H1 (cell line): ENCODE data around the gene EDN1. TPM values are rescaled to one million over a fixed set of nuclear protein-coding genes. Genes with fewer than 3 reads are reported as not detected.

Source experiments
- EP300 ChIP-seq, 2 experiments: IDR thresholded peaks; 1 replicate in 1 of 2; 2 replicates in 1 of 2; pipeline ENCODE4 v1.6.1; 2011 to 2012; ENCODE audit warnings: low read depth in 2 of 2, low read length in 2 of 2, mild to moderate bottlenecking in 2 of 2, borderline replicate concordance in 1 of 2, inconsistent platforms in 1 of 2, moderate library complexity in 1 of 2
- KDM1A ChIP-seq: fragments of 200-600, 300-600 bp; sonication (generic); IDR thresholded peaks from 2 replicates; pipeline ENCODE4 v1.7.1; 2016; ENCODE audit warnings: mild to moderate bottlenecking, low read length, borderline replicate concordance
- SRF ChIP-seq: IDR thresholded peaks from 2 replicates; pipeline ENCODE4 v1.6.1; 2011; ENCODE audit warnings: mild to moderate bottlenecking, low read depth, low read length, moderate library complexity
- YY1 ChIP-seq: IDR thresholded peaks from 2 replicates; pipeline ENCODE4 v1.6.1; 2011; ENCODE audit warnings: low read depth, mild to moderate bottlenecking, low read length
- polyA plus RNA-seq, 7 experiments: library from polyadenylated mRNA; depleted of rRNA in 3 of 7; stranded (reverse) in 5 of 7; unstranded in 2 of 7; fragments of >200 nt in 5 of 7; fragments of 200-250 nt in 2 of 7; gene quantifications; 1 replicate in 5 of 7; 2 replicates in 1 of 7; 4 replicates in 1 of 7; pipeline versions ENCODE4 v1.2.1 to v1.2.3, GENCODE V29; 2011 to 2013; ENCODE audit warnings: missing spikeins in 2 of 7, mixed read lengths in 2 of 7
- total RNA-seq: library from RNA; stranded (reverse); fragmentation: NEBNext Ultra II Directional; extraction: Animal tissue kit (Norgen Biotek cat#: 25700); gene quantifications from 2 replicates; pipeline ENCODE4 v1.2.1, GENCODE V29; 2021
- TF ChIP-seq, protein P1 (sequence below): IDR thresholded peaks from 2 replicates; pipeline ENCODE4 v1.6.1; 2012; ENCODE audit warnings: low read length, inconsistent platforms

The EDN1 gene
- total and polyA plus RNA-seq, 2 of the 8 experiments (the other 6 are each of a cell fraction or from before 2014, with no cell fraction given): 0.23 to 1.1 TPM

DNA sequence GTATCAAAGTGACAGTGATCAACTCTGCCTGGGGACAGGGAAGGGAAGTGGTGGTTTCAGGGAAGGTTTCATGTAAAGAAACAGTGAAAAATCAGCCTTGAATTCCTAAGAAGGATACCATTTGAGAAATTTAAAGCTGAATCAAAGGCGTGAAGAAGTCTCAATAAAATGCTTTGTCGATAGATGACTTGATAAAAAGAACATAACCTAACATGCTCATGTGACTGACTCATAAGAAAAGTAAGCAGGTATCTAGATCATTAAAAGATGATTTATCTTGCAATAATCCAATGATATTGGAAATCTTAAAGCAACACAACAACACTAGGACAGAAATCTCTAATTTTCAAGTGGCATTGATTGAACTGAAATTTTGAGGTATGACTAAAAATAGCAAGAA, 14.3 kb downstream of the EDN1 start (continued):
- TF ChIP-seq EP300 (IDR thresholded peaks at IDR 0.05; ENCODE audit: borderline replicate concordance in 1 of 2, low read depth in 2 of 2, low read length in 2 of 2) (no peak), KDM1A (no peak), SRF (no peak), YY1 (no peak)
- TF ChIP-seq, protein P1, sequence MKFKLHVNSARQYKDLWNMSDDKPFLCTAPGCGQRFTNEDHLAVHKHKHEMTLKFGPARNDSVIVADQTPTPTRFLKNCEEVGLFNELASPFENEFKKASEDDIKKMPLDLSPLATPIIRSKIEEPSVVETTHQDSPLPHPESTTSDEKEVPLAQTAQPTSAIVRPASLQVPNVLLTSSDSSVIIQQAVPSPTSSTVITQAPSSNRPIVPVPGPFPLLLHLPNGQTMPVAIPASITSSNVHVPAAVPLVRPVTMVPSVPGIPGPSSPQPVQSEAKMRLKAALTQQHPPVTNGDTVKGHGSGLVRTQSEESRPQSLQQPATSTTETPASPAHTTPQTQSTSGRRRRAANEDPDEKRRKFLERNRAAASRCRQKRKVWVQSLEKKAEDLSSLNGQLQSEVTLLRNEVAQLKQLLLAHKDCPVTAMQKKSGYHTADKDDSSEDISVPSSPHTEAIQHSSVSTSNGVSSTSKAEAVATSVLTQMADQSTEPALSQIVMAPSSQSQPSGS: no peak
- TF ChIP-seq, all 59 proteins: peak for 0
